HCT116 (cell line): ENCODE measurements around the gene ACE.

Source experiments
- ATF3 ChIP-seq: IDR thresholded peaks from 2 replicates; pipeline ENCODE4 v1.6.1; 2012
- CTCF ChIP-seq, 3 experiments: fragments of 200-600 bp in 1 of 3; sonication (generic) in 1 of 3; IDR thresholded peaks in 2 of 3; conservative IDR thresholded peaks in 1 of 3; 2 replicates each; pipeline ENCODE4 v1.5.1; 2012 to 2017; ENCODE audit warnings: low read depth in 2 of 3, low read length in 2 of 3, antibody characterized with exemption in 1 of 3, borderline replicate concordance in 1 of 3, control low read depth in 1 of 3, mild to moderate bottlenecking in 1 of 3, mixed read lengths in 1 of 3, mixed run types in 1 of 3, moderate library complexity in 1 of 3; ENCODE audit not compliant: insufficient read depth in 1 of 3
- EGR1 ChIP-seq: IDR thresholded peaks from 2 replicates; pipeline ENCODE4 v1.6.1; 2012; ENCODE audit warnings: low read depth
- EZH2 ChIP-seq: fragments of 200-600 bp; sonication (generic); IDR thresholded peaks from 2 replicates; pipeline ENCODE4 v1.6.1; 2017; ENCODE audit warnings: antibody characterized with exemption, mixed run types
- POLR2A ChIP-seq: IDR thresholded peaks from 2 replicates; pipeline ENCODE4 v1.7.0; 2011; ENCODE audit warnings: borderline replicate concordance; ENCODE audit not compliant: insufficient read depth, insufficient read length; ENCODE audit errors: extremely low read depth
- YY1 ChIP-seq: IDR thresholded peaks from 2 replicates; pipeline ENCODE4 v1.6.1; 2011; ENCODE audit warnings: low read length, low read depth, moderate library complexity, mild to moderate bottlenecking; ENCODE audit not compliant: insufficient replicate concordance; ENCODE audit errors: extremely low read depth

- no peak for TF ChIP-seq CTCF (IDR thresholded peaks at IDR 0.05 in 2 of 3, conservative IDR thresholded peaks at IDR 0.05 in 1 of 3; ENCODE audit: borderline replicate concordance in 1 of 3, insufficient read depth in 1 of 3, low read depth in 2 of 3, low read length in 2 of 3)
- TF ChIP-seq EZH2: no peak
- TF ChIP-seq YY1: no peak
- no peak for TF ChIP-seq EGR1
- TF ChIP-seq POLR2A: no peak
- TF ChIP-seq ATF3: no peak
Measured at GRCh38 chr17:63487014-63487339, 10.1 kb downstream of the ACE start.
